Retina (tissue), 1 donor: ENCODE data around the gene STX2.

Experiments used
- DNase-seq: peaks from one replicate; pipeline ENCODE4 v3.0.0-alpha.2; 2016

The STX2 gene

DNA sequence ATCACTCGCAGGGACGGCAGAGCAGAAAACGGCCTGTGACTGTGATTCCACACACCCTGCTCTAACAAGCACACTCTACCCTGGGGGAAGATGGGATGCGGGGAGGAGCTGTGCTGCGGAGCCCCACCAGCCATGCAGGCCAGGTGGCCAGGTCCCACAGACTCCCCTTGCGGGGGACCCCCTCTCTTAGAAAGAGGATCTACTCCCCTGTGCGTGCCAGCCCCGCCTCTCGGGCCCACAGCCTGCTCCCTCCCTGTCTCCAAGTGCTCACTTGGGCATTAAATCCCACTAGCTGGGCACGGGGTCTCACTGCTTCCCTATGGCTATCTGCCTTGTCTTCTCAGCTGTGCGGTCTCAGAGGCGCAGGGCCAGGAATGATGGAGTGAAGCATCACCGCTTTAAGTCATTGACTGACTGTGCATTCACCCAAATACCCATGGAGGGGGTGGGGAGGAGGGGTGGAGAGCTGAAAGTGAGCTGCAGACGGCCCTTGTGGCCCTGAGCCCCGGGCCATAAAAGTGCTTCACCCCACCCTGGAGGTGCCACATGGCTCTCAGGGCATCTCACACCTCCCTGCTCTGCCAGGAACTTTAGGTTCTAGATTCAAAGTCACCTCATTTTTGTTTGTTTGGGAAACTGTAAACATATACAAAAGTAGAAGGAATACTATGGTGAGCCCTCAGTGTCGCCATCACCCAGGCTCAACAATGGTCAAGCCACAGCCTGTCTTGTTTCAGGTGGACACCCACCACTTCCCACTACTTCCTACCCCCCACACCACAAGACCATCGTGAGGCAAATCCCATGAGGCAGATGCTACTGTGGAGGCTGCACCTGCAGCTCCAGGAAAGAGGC lies 9.4 kb downstream of the STX2 start:
- peak; percentile 37 for DNase-seq

- no peak for DNase-seq
These were observed 10.2 kb downstream of the STX2 start for GRCh38 chr12:130828895-130829294.

- no peak for DNase-seq
These were observed 11.6 kb downstream of the STX2 start for GRCh38 chr12:130827432-130827831.

- DNase-seq: no peak
These were observed 12.8 kb downstream of the STX2 start for GRCh38 chr12:130826151-130826801.

DNA sequence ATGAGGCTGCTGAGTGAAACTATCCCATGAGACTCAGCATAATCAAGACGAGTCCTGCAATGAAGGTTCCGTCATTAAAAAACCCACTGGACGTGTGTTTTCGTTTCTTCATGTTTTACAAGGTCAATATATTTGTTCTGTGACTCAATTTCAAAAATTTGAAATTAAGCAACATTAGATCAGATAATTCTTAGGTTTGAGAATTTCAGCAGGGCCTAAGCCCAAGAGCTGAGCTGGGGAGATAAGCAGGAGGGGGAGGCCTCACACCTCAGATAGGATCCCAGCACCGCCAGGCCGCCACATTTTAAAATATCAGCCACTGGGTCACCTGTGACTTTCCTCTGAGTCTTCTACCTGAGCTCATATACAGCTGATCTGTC lies 13.3 kb downstream of the STX2 start:
- DNase-seq: no peak

- DNase-seq: no peak
These were observed 19.4 kb downstream of the STX2 start for GRCh38 chr12:130819681-130820080.

DNA sequence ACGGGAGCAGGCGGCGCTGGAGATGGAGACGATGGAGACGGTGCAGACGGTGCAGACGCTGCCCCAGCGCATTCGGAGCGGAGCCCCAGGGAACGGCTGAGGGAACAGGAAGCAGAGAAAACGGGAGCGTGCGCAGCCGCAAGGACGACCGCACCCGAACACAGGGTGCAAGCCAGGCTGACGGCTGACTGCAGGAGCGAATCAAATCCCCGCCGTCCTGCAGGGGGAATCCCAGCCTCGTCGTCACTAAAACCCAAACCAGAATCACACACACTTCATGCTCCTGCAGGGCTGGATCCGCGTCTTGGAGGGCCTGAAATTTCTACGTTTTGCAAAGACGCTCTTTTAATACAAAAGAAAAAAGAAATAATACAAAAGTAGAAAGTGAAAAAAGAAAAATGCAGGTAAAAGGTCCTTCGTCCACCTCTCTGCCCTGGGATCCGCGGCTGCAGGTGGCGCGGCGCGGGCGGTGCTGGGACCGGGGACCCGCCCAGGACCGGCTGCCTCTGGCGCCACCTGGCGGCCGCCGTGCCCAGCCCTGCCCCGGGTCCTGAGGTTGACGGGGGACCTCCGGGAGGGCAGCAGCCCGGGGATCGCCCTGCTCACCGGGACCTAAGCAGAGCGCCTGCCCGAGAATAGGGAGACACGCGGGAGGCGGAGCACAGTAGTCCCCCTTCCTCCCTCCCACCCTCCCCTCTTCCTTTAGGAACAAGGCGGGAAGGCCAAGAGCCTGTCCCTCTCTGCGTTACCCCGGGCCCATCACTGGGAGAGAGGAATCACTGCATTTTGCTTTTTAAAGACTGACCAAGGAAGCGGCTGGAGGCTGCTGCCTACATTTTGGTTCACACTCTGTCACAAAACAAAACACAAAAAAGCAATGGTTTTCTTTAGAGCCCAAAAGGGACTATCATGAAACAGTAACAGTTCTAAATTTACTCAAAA lies 20.1 kb downstream of the STX2 start:
- DNase-seq: peak; percentile 88

DNA sequence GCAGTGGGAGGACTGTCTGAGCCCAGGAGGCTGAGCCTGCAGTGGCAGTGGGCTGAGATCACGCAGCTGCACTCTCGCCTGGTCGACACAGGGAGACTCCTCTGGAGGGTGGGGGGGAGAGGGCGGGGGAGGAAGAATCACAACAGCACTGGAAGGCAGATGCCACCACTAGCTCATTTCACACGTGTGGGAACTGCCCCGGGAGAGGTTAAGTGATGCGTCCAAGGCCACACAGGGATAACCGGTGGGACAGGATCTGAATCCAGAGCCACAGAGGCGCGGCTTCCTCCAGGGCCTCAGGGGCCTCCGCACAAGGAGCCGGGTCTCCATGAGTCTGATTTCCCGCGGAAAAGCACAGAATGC lies 20.8 kb downstream of the STX2 start:
- no peak for DNase-seq

DNA sequence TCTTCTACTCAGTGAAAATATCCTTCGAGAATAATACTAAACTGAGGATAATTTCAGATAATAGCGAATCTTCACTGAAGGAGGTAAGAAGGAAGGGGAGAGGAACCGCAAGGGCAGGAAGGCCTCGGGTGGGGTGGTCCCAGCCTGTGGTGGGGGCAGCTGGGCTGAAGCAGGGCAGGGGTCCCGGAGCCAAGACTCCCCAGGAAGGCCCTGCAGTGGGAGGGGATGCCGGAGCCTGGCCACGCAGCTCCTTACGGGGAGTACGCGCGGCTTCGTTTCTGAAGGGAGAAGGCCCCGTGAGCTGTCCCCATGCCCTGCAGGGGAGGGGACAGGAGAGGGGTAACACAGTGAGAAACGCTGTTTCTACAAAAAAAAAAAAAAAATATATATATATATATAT lies 21.2 kb downstream of the STX2 start:
- DNase-seq: no peak

DNA sequence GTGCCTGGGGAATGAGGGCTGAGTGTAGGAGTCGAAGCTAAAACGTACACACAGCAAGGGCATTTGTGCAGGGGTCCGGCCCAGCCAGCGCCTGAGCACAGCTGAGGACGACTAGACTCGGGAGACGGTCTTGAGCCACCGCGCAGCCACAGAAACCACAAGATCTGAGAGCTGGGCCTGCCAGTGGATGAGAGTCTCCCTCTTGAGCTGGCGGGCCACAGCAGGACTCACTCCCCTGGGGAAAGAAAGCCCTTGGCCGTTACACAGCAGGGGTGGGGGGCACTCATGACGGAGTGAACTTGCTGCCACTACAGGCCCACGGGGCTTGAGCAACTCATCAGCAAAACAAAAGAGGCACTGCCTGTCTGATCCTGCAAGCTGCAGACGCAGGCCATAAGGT lies 23.0 kb downstream of the STX2 start:
- peak; percentile 65 for DNase-seq

DNA sequence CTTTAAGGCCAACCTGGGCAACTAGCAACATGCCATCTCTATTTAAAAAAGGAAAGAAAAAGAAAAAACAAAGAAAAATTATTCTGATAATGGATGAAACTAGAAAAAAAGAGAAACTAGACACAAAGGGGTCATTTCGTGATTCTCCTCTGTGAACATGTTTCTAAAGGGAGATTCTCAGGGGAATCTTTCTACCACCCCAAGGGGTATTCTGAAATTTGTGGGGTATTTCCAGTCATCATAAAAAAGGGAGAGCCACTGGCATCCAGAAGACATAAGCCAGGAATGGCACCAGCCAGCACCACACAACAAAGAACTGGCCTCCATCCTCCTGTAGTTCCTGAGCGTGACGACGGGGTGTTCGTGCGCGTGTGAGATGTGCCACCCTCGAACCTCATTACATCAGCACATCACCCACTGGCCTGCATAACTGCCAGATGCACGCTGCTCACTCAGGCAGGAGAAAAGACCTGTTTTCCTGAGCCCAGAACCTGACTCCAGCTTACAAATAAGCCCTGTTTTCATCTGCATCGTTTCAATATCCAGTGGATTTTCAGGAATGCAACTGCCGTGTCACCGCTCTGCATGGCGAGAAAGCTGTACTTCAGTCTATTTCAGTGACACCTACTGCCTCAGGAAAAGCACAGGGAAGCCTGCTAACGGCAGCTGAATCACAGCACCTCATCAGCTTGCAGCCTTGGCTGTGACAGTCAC lies 23.9 kb downstream of the STX2 start:
- DNase-seq: peak; percentile 73

- DNase-seq: no peak
These were observed 25.1 kb downstream of the STX2 start for GRCh38 chr12:130813949-130814348.

DNA sequence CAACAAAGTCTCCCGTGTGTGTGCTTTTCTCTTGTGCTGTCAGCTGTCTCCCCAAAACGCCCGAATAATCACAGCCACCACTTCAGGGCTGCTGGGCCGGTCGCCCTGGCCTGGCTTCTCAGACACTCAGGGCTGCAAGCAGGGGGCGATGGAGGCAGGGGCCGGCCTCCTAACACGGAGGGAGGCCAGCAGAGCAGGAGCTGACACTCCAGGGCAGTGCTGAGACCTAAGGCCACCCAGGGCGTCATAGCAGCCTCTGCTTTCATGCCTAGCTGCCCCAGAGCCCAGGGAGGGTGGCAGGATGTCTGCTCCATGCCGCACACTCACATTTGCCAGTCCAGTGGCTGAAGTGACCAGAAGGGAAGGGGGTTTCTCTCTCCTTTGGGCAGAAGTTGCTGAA lies 25.6 kb downstream of the STX2 start:
- no peak for DNase-seq

- no peak for DNase-seq
These were observed 29.3 kb downstream of the STX2 start for GRCh38 chr12:130809791-130810190.

DNA sequence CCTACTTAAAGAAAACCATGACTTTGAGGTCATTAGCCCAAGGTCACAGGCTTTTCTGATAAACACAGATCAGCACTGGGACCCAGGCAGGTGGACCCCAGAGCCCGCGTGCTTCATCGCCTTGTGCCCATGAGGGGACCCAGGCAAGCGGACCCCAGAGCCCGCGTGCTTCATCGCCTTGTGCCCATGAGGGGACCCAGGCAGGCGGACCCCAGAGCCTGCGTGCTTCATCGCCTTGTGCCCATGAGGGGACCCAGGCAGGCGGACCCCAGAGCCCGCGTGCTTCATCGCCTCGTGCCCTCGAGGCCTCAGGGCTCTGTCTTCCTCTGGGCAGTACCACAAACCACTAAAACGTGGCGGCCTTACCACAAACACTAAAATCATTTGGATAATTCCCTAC lies 31.7 kb downstream of the STX2 start:
- no peak for DNase-seq

- DNase-seq: no peak
These were observed 32.5 kb downstream of the STX2 start for GRCh38 chr12:130806574-130806973.

DNA sequence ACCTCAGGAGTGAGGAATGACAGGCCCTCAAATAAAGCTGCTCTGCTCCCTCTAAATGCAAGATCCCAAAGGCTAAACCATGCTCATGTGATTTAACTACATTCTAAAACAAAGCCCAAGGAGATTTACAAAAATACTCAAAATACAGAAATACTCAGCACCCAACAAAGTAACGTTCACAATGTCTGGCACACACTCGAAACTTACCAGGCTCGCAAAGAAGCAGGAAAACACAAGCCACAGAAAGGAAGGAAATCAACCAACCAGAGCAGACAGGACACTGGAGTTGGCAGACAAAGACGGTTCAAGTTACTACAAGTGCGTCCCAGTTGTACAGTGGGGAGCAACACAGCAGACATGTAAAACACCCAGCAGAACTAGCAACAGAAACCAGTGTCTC lies 33.4 kb downstream of the STX2 start:
- DNase-seq: no peak

DNA sequence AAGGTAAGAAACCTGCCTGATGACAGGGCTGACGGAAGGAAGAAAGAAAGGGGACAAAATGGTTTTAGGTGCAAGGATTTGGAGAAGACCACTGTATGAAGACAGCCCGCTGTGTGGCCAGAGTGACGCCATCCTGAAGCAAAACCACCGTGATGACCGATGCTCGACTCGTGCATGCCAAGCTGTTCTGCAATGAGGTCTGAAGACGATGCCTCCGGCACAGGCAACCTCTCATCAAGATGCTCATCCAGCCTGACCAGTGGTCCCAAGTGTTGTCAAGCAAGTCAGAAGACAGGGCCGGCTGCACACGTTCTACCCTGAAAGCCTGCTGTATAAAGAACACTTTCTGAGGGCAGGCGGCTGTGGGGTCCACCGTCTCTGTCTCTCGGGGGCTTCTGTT lies 34.8 kb downstream of the STX2 start:
- no peak for DNase-seq

- no peak for DNase-seq
These were observed 35.3 kb downstream of the STX2 start for GRCh38 chr12:130803702-130804101.

- no peak for DNase-seq
These were observed 38.7 kb downstream of the STX2 start for GRCh38 chr12:130800312-130800711.

GRCh38 chr12:130799051-130799450 lies 40.0 kb downstream of the STX2 start:
- DNase-seq: no peak

DNA sequence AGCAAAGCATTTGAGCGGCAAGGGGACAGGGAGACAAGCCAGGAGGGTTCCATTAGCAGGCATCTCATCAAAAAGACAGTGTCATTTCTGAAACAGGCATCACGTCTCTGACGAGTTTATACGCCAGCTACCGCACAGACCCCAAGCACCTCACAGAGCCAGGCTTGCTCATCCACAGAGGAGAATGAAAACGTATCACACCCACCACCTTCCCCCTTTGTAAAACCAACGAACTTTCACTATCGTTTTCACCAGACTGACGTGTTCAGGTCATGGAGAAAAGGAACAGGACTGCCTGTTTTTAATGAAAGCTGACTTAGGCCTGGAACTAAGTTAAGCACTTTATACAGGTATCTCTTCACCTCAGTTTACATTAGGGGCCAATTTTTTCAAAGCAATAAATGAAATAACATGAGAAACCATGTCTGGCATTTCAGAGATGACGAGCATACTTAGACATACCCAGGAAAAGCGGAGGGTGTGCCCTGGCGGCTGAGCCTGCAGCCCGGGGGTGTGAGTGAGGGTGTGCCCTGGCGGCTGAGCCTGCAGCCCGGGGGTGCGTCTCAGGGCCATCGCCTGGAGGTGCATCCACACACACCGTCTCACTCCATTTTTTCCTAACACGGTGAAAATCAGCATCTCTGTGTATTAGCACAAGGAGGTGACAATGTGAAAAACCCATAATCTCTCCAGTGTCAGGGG lies 41.9 kb downstream of the STX2 start:
- no peak for DNase-seq
